Muscle of leg (tissue), 11 donors: Measurements from ENCODE around the gene ALPG. TPM values are rescaled to one million over a fixed set of nuclear protein-coding genes. Genes with fewer than 3 reads are reported as not detected.
"Not testable (repeated sequence)": the region's sequence is repeated elsewhere in the genome, so short reads cannot be mapped to it uniquely, and the experiment has no call there.

Experiments
- DNase-seq: peaks from one replicate; pipeline ENCODE4 v3.0.0; 2013
- H3K27ac ChIP-seq: one replicate; pipeline ENCODE4 v1.5.1; 2013; ENCODE audit warnings: mild to moderate bottlenecking, low read length, control low read depth
- H3K27me3 ChIP-seq: one replicate; pipeline ENCODE4 v1.6.1; 2013; ENCODE audit warnings: low read length; ENCODE audit not compliant: control insufficient read depth, insufficient read depth
- H3K36me3 ChIP-seq: one replicate; pipeline ENCODE4 v1.6.1; 2013; ENCODE audit warnings: low read length; ENCODE audit not compliant: control insufficient read depth, insufficient read depth
- H3K4me1 ChIP-seq: one replicate; pipeline ENCODE4 v1.6.1; 2013; ENCODE audit warnings: low read length; ENCODE audit not compliant: control insufficient read depth, insufficient read depth
- H3K4me3 ChIP-seq: one replicate; pipeline ENCODE4 v1.5.1; 2013; ENCODE audit warnings: low read length, control low read depth
- H3K9me3 ChIP-seq: replicated peaks from 2 replicates; pipeline ENCODE4 v1.6.1; 2013; ENCODE audit warnings: low read depth, low read length; ENCODE audit not compliant: control insufficient read depth
- WGBS: methylation state at CpG from one replicate; pipeline ENCODE4 v1.1.5; 2013; ENCODE audit warnings: missing lambda C conversion rate; ENCODE audit not compliant: insufficient coverage; 5-methylcytosine and 5-hydroxymethylcytosine counted together
- polyA plus RNA-seq, 8 donors: library from polyadenylated mRNA; unstranded; fragments of 120-200 nt; gene quantifications; one replicate each; pipeline versions ENCODE4 v1.2.1 to v1.2.3, GENCODE V29; 2013; ENCODE audit warnings: inconsistent platforms in 1 of 8, low replicate concordance in 1 of 8; ENCODE audit not compliant: insufficient read length in 8 of 8, insufficient read depth in 1 of 8
- total RNA-seq: library from RNA; stranded (reverse); fragments of 120-200 nt; gene quantifications from one replicate; pipeline ENCODE4 v1.2.4, GENCODE V29; 2013

The ALPG gene
- total and polyA plus RNA-seq, 9 donors: not detected

DNA sequence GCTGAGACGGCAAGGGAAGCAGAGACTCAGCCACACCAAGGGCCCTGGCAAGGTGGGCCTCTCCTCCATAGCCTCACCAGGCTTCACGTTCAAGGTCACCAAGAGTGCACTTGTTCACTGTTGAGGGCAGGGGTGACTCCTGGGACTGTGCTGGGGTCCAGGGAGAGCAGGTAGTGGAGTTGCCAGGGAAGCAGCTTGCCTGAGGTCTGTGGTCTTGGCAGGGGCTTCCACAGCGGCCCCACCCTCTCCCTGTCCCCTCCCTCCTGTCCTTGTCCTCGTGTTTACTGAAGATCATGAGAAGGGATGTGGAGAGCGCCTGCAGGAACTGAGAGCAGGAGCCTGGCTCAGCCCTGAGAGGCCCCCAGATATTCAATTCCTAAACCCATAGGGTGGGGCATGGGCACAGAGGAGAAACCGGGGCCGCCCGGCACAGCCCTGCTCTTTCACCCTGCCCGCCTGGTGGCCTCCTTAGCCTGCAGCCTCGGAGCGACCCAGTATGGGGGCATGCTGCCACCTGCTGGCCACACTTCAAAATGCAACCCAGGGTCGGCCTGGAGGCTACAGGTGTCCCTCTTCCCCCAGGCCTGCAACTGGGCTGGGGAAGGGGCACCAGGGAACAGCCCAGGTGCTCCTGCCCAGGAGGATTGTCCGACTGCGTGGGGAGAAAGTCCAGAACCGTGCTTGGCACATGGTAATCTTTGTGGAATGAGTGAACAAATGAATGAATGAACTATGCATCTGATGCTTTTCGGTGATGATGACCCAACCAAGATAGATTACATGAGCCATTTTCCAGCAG, 33.8 kb downstream of the ALPG start:
- H3K4me1 ChIP-seq: peaks cover 11% of the 10 kb centered on the region
- H3K36me3 ChIP-seq, H3K9me3 ChIP-seq, H3K4me3 ChIP-seq, H3K27ac ChIP-seq, H3K27me3 ChIP-seq: not testable (repeated sequence)
- 12% methylated on average over 11 of the region's 16 CpGs for WGBS
- peak; percentile 72 for DNase-seq

DNA sequence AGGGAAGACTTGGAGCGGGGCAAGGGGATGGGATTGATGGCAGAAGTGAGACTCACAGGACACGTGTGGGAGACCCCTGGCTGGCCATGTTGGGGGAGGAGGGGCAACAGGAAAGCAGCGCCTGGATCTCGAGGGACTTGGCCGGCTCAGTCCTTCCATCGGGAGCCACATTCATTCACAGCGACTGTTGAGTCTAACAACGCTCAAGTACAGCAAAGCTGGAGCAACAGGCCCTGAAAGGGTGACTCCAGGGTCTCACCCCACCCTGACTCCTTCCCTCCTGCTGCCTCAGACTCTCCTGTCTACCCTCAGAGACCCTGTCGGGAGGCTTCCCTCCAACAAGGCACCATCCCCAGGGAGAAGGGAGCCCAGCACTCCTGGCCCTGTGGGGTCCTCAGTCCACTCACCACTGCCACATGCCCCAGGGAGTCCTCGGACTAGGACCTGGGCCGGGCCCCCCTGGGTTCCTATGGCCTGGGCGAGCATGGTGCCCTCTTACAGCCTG, 34.6 kb downstream of the ALPG start:
- no peak for DNase-seq

DNA sequence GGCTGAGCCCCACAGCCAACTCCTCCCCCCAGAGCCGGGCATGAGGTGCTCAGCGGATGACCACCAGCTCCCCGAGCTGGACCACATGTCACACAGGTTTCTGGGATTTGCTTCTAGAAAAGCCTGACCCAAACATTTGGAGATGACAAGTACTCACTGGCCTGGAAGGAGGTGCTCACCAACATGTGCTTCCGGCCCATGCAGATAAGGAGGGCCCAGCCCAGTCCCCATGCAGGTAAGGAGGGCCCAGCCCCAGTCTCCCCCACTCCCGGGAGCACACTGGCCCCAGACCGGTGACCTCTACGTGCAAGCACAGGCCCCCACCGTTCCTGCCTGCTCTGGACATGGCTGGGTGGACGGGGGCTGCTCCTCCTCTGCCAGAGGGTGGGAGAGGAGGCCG, 35.3 kb downstream of the ALPG start:
- not testable (repeated sequence) for H3K36me3 ChIP-seq, H3K4me3 ChIP-seq, H3K27me3 ChIP-seq, DNase-seq, H3K9me3 ChIP-seq, H3K27ac ChIP-seq
- peaks cover 11% of the 10 kb centered on the region for H3K4me1 ChIP-seq
- 75% methylated on average over 2 of the region's 10 CpGs for WGBS

More for the DNA sequence above, 34.6 kb downstream of the ALPG start:
- no peak overlapping the region for H3K4me3 ChIP-seq
- no peaks in the 10 kb centered on the region for H3K27me3 ChIP-seq
- no peaks in the 10 kb centered on the region for H3K36me3 ChIP-seq
- peaks cover 11% of the 10 kb centered on the region for H3K4me1 ChIP-seq
- WGBS: 75% methylated on average over 12 of the region's 12 CpGs
- H3K9me3 ChIP-seq: no peaks in the 10 kb centered on the region
- H3K27ac ChIP-seq: no peak overlapping the region

- not testable (repeated sequence) for H3K9me3 ChIP-seq, H3K4me3 ChIP-seq, H3K36me3 ChIP-seq, H3K27me3 ChIP-seq
- 57% methylated on average over 4 of the region's 13 CpGs for WGBS
- peak; percentile 43 for DNase-seq
- Histone ChIP-seq H3K4me1 (peaks cover 11% of the 10 kb centered on the region), H3K27ac (peak overlapping the region; percentile 47)
These were observed 35.8 kb downstream of the ALPG start for GRCh38 chr2:232442431-232442830.

DNA sequence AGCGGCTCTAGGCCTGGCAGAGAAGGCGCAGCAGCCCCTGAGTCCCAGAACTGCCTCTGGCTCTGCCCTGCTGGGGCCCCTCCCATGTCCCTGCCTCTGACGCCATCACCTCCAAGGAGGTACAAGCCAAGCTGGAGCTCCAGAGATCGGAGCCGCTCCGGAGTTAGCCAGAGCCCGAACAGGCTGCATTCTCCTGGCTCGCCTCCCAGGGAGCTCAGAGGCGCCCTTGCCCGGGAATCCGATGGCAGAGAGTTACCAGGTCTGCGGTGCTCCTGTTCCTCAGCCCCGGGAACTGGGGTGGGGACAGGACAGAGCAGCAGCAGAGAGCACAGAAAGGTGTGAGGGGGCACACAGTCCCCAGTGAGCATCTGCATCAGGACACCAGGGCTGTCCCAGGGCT, 36.4 kb downstream of the ALPG start:
- peaks cover 11% of the 10 kb centered on the region for H3K4me1 ChIP-seq
- DNase-seq, H3K36me3 ChIP-seq, H3K27me3 ChIP-seq, H3K9me3 ChIP-seq, H3K4me3 ChIP-seq: not testable (repeated sequence)
- WGBS: no CpG with 5 or more reads among the region's 13 CpGs
- peak overlapping the region; percentile 47 for H3K27ac ChIP-seq

GRCh38 chr2:232443669-232444408, 37.2 kb downstream of the ALPG start:
- not testable (repeated sequence) for H3K27ac ChIP-seq, H3K4me3 ChIP-seq, H3K9me3 ChIP-seq, H3K36me3 ChIP-seq, H3K27me3 ChIP-seq, DNase-seq
- 64% methylated on average over 9 of the region's 21 CpGs for WGBS
- peaks cover 11% of the 10 kb centered on the region for H3K4me1 ChIP-seq

DNA sequence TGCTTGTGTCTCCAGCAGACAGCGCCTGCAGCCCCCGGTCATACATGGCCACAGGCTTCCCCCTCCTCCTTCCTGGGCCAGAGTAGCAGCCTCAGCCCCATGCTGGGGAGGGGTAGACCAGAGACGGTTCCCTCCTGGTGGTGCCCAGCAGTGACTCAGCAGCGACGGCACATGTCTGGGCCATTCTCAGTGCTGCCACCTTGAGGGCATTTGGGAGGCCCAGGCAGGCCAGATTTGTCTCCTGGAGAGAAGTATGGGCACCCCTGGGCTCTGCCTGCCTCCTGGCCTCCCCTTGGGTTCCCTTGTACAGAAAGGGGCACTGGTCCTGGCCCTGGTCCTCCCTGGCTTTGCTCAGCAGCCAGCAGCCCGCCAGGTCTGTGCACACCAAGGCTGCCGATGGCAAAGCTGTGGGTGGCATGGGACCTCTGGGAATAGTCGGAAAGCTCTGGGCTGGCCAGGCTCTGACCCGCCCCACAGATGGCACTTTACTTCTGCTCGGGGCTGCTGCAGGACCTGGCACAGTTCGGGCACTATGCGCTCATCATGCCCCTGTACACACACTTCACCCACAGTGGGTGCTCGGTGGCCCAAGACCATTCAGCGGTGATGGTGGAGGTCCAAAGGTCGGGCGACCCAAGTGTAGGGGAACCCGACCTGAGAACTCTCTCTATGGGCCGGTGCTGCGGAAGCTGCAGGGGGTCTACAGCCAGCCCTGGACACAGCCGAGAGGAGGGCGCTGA, 37.9 kb downstream of the ALPG start:
- 69% methylated on average over 17 of the region's 21 CpGs for WGBS
- DNase-seq: peak; percentile 34
- Histone ChIP-seq H3K9me3 (no peaks in the 10 kb centered on the region), H3K27me3 (no peaks in the 10 kb centered on the region), H3K27ac (no peak overlapping the region), H3K4me1 (peaks cover 11% of the 10 kb centered on the region), H3K36me3 (no peaks in the 10 kb centered on the region), H3K4me3 (no peak overlapping the region)

DNA sequence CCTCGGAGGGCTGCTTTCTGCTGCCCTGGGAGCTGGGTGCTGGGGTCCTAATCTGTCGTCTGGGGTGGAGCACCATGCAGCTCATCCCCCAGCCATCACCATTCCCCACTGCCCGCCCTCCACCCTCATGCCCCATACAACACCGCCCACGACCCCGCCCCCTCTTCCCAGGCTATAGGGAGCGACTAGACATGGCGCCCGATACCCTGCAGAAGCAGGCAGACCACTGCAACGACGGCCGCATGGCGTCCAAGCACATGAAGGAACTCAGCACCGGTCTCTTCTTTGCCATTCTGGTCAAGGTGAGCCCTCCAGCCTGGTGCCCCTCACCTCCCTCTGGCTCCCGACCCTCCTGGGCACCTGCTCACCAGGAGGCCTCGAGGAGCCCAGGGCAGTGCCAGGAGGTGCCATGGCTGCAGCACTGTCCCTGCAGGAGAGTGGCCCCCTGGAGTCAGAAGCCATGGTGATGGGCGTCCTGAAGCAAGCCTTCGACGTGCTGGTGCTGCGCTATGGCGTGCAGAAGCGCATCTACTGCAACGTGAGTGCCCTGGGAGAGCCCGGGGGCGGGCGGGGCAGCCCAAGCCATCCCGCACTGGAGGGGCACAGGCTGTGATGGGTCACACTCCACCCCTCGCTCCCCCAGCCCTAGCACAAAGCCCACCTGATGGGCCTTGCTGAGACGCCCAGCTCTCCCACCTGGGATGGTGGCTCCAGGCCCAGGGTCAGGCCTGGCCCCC, 38.7 kb downstream of the ALPG start:
- not testable (repeated sequence) for DNase-seq, H3K27ac ChIP-seq, H3K9me3 ChIP-seq, H3K4me3 ChIP-seq, H3K4me1 ChIP-seq, H3K27me3 ChIP-seq, H3K36me3 ChIP-seq
- 71% methylated on average over 1 of the region's 29 CpGs for WGBS

DNA sequence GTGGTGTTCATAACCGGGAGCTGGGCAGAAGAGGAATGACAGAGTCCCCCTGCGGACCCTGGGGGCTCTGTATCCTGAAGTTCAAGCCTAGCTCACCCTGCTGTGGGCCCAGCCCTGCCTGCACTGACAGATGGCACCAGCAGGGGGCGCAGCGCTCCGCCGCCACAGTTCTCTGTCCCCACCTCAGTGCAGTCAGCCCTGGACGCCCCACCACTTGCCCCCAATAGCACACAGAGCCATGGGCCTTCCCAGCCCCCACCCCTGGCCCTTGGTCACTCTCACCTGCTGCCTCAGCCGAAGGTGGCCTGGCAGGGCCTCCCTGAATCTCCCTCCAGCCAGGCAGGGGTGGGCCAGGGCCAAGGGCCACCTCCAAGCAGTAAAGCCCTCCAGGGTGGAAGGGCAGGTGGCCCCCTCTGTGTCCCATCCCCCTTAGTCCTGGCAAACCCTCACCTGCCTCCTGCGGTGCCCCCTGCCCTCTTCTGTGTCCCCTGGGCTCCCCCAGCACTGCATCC, 39.7 kb downstream of the ALPG start:
- WGBS: 23% methylated on average over 5 of the region's 9 CpGs
- not testable (repeated sequence) for H3K4me1 ChIP-seq, DNase-seq, H3K36me3 ChIP-seq, H3K4me3 ChIP-seq, H3K27ac ChIP-seq, H3K27me3 ChIP-seq, H3K9me3 ChIP-seq
